B cell (primary cell): ENCODE measurements around the gene MYL12A. TPM values are rescaled to one million over a fixed set of nuclear protein-coding genes. Genes with fewer than 3 reads are reported as not detected.

Source experiments
- ATAC-seq: fragments of 200-7000 bp; cut with Tn5 transposase; one replicate; pipeline ENCODE4 v1.10.0; 2021; ENCODE audit warnings: low read depth, mild to moderate bottlenecking, moderate number of reproducible peaks, moderate library complexity
- CTCF ChIA-PET: fragments of 350-600 bp; sonication (Branson Sonifier 250); formaldehyde crosslinking; loops from one replicate; lab custom pipeline; 2021; ENCODE audit warnings: antibody characterized with exemption, inconsistent platforms; lab: Charles Lee
- POLR2A ChIA-PET: fragments of 350-600 bp; sonication (Branson Sonifier 250); formaldehyde crosslinking; loops from one replicate; lab custom pipeline; 2021; ENCODE audit warnings: antibody characterized with exemption; lab: Charles Lee
- DNase-seq: peaks from one replicate; pipeline ENCODE4 v3.0.0; 2013
- H2AFZ ChIP-seq: 2 replicates; pipeline ENCODE4 v1.6.1; 2012; ENCODE audit warnings: mild to moderate bottlenecking, low read depth, low read length; ENCODE audit not compliant: insufficient read depth, poor library complexity, severe bottlenecking
- H3K27ac ChIP-seq, 2 donors: 1 replicate in 1 of 2; 2 replicates in 1 of 2; pipeline ENCODE4 v1.5.1; 2012 to 2013; ENCODE audit warnings: low read length in 2 of 2, mild to moderate bottlenecking in 2 of 2, moderate library complexity in 1 of 2
- H3K27me3 ChIP-seq, 4 experiments: fragments of 200-600 bp in 1 of 4; sonication (generic) in 1 of 4; replicated peaks in 1 of 4; 1 replicate in 2 of 4; 2 replicates in 2 of 4; pipeline versions ENCODE4 v1.6.1 to v1.7.0; 2013 to 2016; ENCODE audit warnings: low read length in 3 of 4, mild to moderate bottlenecking in 2 of 4, mixed read lengths in 1 of 4, moderate library complexity in 1 of 4; ENCODE audit not compliant: insufficient read depth in 4 of 4, control insufficient read depth in 3 of 4; ENCODE audit errors: control extremely low read depth in 1 of 4
- H3K36me3 ChIP-seq, 2 experiments: replicated peaks in 1 of 2; 1 replicate in 1 of 2; 2 replicates in 1 of 2; pipeline versions ENCODE4 v1.6.1 to v1.7.1; 2013; ENCODE audit warnings: low read length in 1 of 2; ENCODE audit not compliant: insufficient read depth in 2 of 2, control insufficient read depth in 1 of 2; ENCODE audit errors: control extremely low read depth in 1 of 2, extremely low read depth in 1 of 2
- H3K4me1 ChIP-seq, 2 donors: fragments of 200-600 bp in 1 of 2; sonication (generic) in 1 of 2; 1 replicate in 1 of 2; 2 replicates in 1 of 2; pipeline versions ENCODE4 v1.5.1 to v1.6.1; 2013 to 2017; ENCODE audit warnings: low read length in 2 of 2; ENCODE audit not compliant: control insufficient read depth in 2 of 2, insufficient read depth in 2 of 2
- H3K4me2 ChIP-seq: replicated peaks from 2 replicates; pipeline ENCODE3; 2012; ENCODE audit warnings: mild to moderate bottlenecking, low read depth, low read length; ENCODE audit not compliant: poor library complexity, severe bottlenecking
- H3K4me3 ChIP-seq, 5 experiments: fragments of 200-600 bp in 1 of 5; sonication (generic) in 1 of 5; 1 replicate in 3 of 5; 2 replicates in 2 of 5; pipeline versions ENCODE4 v1.5.1 to v1.7.0; 2011 to 2016; ENCODE audit warnings: low read length in 4 of 5, mild to moderate bottlenecking in 4 of 5, low read depth in 2 of 5, control low read depth in 1 of 5, moderate library complexity in 1 of 5; ENCODE audit not compliant: insufficient read depth in 1 of 5; ENCODE audit errors: control extremely low read depth in 1 of 5, extremely low read depth in 1 of 5
- H3K79me2 ChIP-seq: fragments of 200-600 bp; sonication (generic); one replicate; pipeline ENCODE4 v1.6.0; 2016; ENCODE audit warnings: low read length; ENCODE audit not compliant: control insufficient read depth, insufficient read depth
- H3K9ac ChIP-seq: fragments of 200-600 bp; sonication (generic); 2 replicates; pipeline ENCODE4 v1.6.1; 2017; ENCODE audit warnings: mild to moderate bottlenecking, low read length, moderate library complexity
- H3K9me3 ChIP-seq, 3 donors: one replicate each; pipeline versions ENCODE4 v1.6.1 to v1.7.1; 2013; ENCODE audit warnings: low read length in 2 of 3; ENCODE audit not compliant: control insufficient read depth in 2 of 3, insufficient read depth in 1 of 3; ENCODE audit errors: control extremely low read depth in 1 of 3
- H4K20me1 ChIP-seq: 2 replicates; pipeline ENCODE4 v1.6.0; 2012; ENCODE audit warnings: mild to moderate bottlenecking, low read length; ENCODE audit not compliant: insufficient read depth, control insufficient read depth, poor library complexity, severe bottlenecking
- H3K27ac Mint-ChIP-seq: one replicate; pipeline ENCODE4 v1.8.0; 2021; ENCODE audit warnings: mixed read lengths
- H3K27me3 Mint-ChIP-seq: one replicate; pipeline ENCODE4 v1.8.0; 2021; ENCODE audit warnings: mixed read lengths
- H3K4me1 Mint-ChIP-seq: one replicate; pipeline ENCODE4 v1.8.0; 2021; ENCODE audit warnings: mixed read lengths
- H3K4me3 Mint-ChIP-seq: one replicate; pipeline ENCODE4 v1.8.0; 2021; ENCODE audit warnings: mixed read lengths
- H3K9me3 Mint-ChIP-seq: one replicate; pipeline ENCODE4 v1.8.0; 2022; ENCODE audit warnings: mixed read lengths; ENCODE audit not compliant: insufficient read depth
- EZH2 ChIP-seq: IDR thresholded peaks from 2 replicates; pipeline ENCODE4 v1.6.1; 2012; ENCODE audit warnings: borderline replicate concordance, low read depth, mild to moderate bottlenecking, moderate library complexity, low read length; ENCODE audit not compliant: insufficient read depth, poor library complexity, severe bottlenecking
- WGBS: methylation state at CpG from one replicate; pipeline ENCODE4 v1.1.5; 2013; ENCODE audit warnings: missing lambda C conversion rate; ENCODE audit not compliant: insufficient coverage; 5-methylcytosine and 5-hydroxymethylcytosine counted together
- intact Hi-C: fragments of 100-400 bp; cut with micrococcal nuclease; formaldehyde crosslinking; loops from one replicate; pipeline ENCODE4 v1.10.0; 2022
- polyA plus RNA-seq: library from polyadenylated mRNA; depleted of rRNA; stranded (reverse); fragments of >200 nt; gene quantifications from 2 replicates; pipeline ENCODE4 v1.2.3, GENCODE V29; 2012
- total RNA-seq, 2 donors: library from RNA; stranded (reverse); fragments of 120-200 nt in 1 of 2; gene quantifications; 1 replicate in 1 of 2; 2 replicates in 1 of 2; pipeline versions ENCODE4 v1.2.3 to v1.2.4, GENCODE V29; 2013 to 2022
- TF ChIP-seq, protein P1 (sequence below): fragments of 200-600 bp; IDR thresholded peaks from one replicate; pipeline ENCODE4 v1.8.0; 2022; ENCODE audit warnings: antibody characterized with exemption, mild to moderate bottlenecking

MYL12A gene
- total and polyA plus RNA-seq, 2 donors (not counting 1 experiment from before 2014, with no cell fraction given), result 276 to 281 TPM

- H3K9me3 Mint-ChIP-seq, result no peaks in the 10 kb centered on the region
- TF ChIP-seq, protein P1, sequence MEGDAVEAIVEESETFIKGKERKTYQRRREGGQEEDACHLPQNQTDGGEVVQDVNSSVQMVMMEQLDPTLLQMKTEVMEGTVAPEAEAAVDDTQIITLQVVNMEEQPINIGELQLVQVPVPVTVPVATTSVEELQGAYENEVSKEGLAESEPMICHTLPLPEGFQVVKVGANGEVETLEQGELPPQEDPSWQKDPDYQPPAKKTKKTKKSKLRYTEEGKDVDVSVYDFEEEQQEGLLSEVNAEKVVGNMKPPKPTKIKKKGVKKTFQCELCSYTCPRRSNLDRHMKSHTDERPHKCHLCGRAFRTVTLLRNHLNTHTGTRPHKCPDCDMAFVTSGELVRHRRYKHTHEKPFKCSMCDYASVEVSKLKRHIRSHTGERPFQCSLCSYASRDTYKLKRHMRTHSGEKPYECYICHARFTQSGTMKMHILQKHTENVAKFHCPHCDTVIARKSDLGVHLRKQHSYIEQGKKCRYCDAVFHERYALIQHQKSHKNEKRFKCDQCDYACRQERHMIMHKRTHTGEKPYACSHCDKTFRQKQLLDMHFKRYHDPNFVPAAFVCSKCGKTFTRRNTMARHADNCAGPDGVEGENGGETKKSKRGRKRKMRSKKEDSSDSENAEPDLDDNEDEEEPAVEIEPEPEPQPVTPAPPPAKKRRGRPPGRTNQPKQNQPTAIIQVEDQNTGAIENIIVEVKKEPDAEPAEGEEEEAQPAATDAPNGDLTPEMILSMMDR, result no peak
- TF ChIP-seq EZH2, result no peak
- no peaks in the 10 kb centered on the region for H3K4me1 ChIP-seq
- H3K4me2 ChIP-seq, result no peak overlapping the region
- H2AFZ ChIP-seq, result no peak overlapping the region
- no peaks in the 10 kb centered on the region for H3K79me2 ChIP-seq
- no peak overlapping the region for H3K9ac ChIP-seq
- intact Hi-C loops, result no loop called here
- peaks cover 0 to 10% (median 3%) of the 10 kb centered on the region in 3 donors for H3K9me3 ChIP-seq
- no peak overlapping the region for H3K4me3 Mint-ChIP-seq
- H3K27ac ChIP-seq, result no peak overlapping the region
- no peak overlapping the region for H3K27ac Mint-ChIP-seq
- CTCF ChIA-PET, result no interaction called here
- WGBS, result 80% methylated on average over 1 of the region's 2 CpGs
- H3K4me1 Mint-ChIP-seq, result no peaks in the 10 kb centered on the region
- H3K4me3 ChIP-seq, result no peak overlapping the region
- no peaks in the 10 kb centered on the region for H4K20me1 ChIP-seq
- H3K27me3 Mint-ChIP-seq, result peaks cover 4% of the 10 kb centered on the region
- no peaks in the 10 kb centered on the region for H3K27me3 ChIP-seq
- no peak for ATAC-seq
- POLR2A ChIA-PET, result no interaction called here
- DNase-seq, result no peak
- H3K36me3 ChIP-seq, result no peaks in the 10 kb centered on the region
Observed at GRCh38 chr18:3199942-3200645, 47.5 kb upstream of the MYL12A start.

- intact Hi-C loops, result no loop called here
- Mint-ChIP-seq H3K27ac (no peak overlapping the region), H3K4me3 (no peak overlapping the region), H3K4me1 (no peaks in the 10 kb centered on the region), H3K9me3 (peaks cover 5% of the 10 kb centered on the region), H3K27me3 (no peaks in the 10 kb centered on the region)
- H3K79me2 ChIP-seq, result no peaks in the 10 kb centered on the region
- no peak overlapping the region for H3K4me3 ChIP-seq
- no peak overlapping the region for H3K4me2 ChIP-seq
- CTCF ChIA-PET, result no interaction called here
- H3K36me3 ChIP-seq, result peaks cover 0 to 1% of the 10 kb centered on the region in 2 experiments
- POLR2A ChIA-PET, result no interaction called here
- no peaks in the 10 kb centered on the region for H3K4me1 ChIP-seq
- H4K20me1 ChIP-seq, result no peaks in the 10 kb centered on the region
- TF ChIP-seq, protein P1, result no peak
- no peak for TF ChIP-seq EZH2
- no peaks in the 10 kb centered on the region for H3K27me3 ChIP-seq
- DNase-seq (no peak), ATAC-seq (no peak)
- H3K27ac ChIP-seq, result no peak overlapping the region
- H2AFZ ChIP-seq, result no peak overlapping the region
- no peak overlapping the region for H3K9ac ChIP-seq
- peaks cover 0 to 10% (median 5%) of the 10 kb centered on the region in 3 donors for H3K9me3 ChIP-seq
Observed at GRCh38 chr18:3205239-3205638, 42.4 kb upstream of the MYL12A start.
